ENCODE measurements around the gene UQCRC2. TPM values are rescaled to one million over a fixed set of nuclear protein-coding genes. Genes with fewer than 3 reads are reported as not detected.

The UQCRC2 gene
- total and polyA plus RNA-seq, 11 donors = 153 to 1,082 (median 700) TPM

DNA sequence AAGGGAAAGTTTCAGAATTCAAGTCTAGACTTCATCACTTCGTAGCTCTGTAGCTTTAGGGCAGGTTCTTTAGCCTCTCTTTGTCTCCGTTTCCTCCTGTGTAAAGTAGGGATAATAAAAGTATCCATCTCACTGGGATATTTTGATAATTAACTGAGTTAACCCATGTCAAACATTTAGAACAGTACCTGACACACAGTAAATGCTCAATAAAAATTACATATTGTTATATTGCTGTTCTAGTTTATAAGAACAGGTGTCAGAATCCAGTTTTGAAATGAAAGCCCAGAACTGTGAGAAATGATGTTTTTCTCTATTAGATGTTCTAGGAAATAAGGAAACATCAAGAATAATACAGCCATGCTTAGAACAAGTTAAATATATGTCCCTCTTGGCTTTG, 59.1 kb downstream of the UQCRC2 start:
- Histone ChIP-seq H3K4me1 (peaks cover 0 to 54% (median 26%) of the 10 kb centered on the region in 12 donors), H3K27me3 (no peaks in the 10 kb centered on the region), H3K27ac (no peak overlapping the region), H3K4me3 (no peak overlapping the region), H3K9me3 (no peaks in the 10 kb centered on the region), H3K36me3 (no peaks in the 10 kb centered on the region)
- 44 to 69% (median 46%) methylated on average over 2 of the region's 2 CpGs for WGBS, 4 donors
- intact Hi-C loops (cut with DNase I) = no loop called here
- ATAC-seq = no peak
- TF ChIP-seq POLR2A (IDR thresholded peaks at IDR 0.05) = no peak
- TF ChIP-seq, protein P1, sequence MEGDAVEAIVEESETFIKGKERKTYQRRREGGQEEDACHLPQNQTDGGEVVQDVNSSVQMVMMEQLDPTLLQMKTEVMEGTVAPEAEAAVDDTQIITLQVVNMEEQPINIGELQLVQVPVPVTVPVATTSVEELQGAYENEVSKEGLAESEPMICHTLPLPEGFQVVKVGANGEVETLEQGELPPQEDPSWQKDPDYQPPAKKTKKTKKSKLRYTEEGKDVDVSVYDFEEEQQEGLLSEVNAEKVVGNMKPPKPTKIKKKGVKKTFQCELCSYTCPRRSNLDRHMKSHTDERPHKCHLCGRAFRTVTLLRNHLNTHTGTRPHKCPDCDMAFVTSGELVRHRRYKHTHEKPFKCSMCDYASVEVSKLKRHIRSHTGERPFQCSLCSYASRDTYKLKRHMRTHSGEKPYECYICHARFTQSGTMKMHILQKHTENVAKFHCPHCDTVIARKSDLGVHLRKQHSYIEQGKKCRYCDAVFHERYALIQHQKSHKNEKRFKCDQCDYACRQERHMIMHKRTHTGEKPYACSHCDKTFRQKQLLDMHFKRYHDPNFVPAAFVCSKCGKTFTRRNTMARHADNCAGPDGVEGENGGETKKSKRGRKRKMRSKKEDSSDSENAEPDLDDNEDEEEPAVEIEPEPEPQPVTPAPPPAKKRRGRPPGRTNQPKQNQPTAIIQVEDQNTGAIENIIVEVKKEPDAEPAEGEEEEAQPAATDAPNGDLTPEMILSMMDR (IDR thresholded peaks at IDR 0.05) = no peak
- DNase-seq = no peak

DNA sequence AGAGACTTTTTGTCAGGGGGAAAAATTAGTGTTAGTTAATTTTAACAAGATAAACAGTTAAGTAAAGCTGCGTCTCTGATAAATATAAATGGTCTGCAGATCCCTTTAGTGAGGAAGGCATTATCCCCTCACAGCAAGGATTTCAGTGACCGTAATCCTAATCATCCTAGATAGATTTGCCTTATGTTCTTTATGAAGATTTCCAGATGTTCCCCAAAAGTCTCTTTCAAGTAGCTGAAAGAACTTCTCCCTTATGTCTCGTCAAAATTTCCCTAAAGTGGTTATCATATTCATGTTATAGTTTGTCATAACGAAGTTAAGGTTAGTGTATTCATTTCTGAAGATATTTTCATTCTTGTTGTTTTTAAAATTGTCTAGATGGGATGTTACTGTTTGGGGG, 60.3 kb downstream of the UQCRC2 start:
- 58 to 66% (median 63%) methylated on average over 4 of the region's 4 CpGs for WGBS, 4 donors
- DNase-seq (no peak), ATAC-seq (no peak)
- TF ChIP-seq, protein P1 (IDR thresholded peaks at IDR 0.05) = no peak
- Histone ChIP-seq H3K27me3 (no peaks in the 10 kb centered on the region), H3K9me3 (no peaks in the 10 kb centered on the region), H3K4me1 (peaks cover 0 to 64% (median 30%) of the 10 kb centered on the region in 12 donors), H3K27ac (no peak overlapping the region), H3K4me3 (no peak overlapping the region), H3K36me3 (no peaks in the 10 kb centered on the region)
- intact Hi-C loops (cut with DNase I) = no loop called here

DNA sequence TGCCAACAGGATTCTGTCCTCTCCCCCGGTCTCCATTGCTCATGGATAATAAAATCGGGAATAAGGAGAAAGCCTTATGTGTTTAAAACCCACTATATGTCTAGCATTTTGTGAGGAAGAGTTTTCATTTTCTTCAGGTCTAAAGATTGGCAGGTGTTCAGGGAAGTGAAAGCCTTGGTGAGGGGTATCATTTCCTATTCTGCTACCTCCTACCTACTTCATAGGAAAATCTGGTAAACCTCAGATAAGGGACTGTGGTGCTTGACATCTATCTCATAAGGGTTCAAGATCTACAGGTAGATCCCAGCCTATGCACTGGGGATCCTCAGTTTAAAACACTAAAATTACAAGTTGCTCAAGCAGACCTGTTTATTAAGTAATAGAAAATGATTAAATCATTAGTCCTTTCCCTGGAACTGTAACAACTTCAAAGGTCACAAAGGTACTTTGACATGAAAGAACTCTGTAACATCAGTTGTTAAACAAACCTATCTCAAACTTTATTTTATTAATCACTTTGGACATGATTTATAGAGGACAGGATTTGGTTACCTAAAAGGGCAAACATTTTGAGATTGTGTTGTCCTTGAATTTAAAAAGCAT, 61.2 kb downstream of the UQCRC2 start:
- intact Hi-C loops (cut with DNase I) = no loop called here
- Histone ChIP-seq H3K9me3 (no peaks in the 10 kb centered on the region), H3K4me1 (peaks cover 0 to 61% (median 24%) of the 10 kb centered on the region in 12 donors), H3K36me3 (no peaks in the 10 kb centered on the region), H3K27ac (no peak overlapping the region), H3K4me3 (no peak overlapping the region), H3K27me3 (no peaks in the 10 kb centered on the region)
- no peak for DNase-seq
- no peak for ATAC-seq
- 86 to 91% (median 88%) methylated on average over 2 of the region's 2 CpGs for WGBS, 4 donors
- no peak for TF ChIP-seq POLR2A (IDR thresholded peaks at IDR 0.05)
- TF ChIP-seq, protein P1 (IDR thresholded peaks at IDR 0.05) = no peak

DNA sequence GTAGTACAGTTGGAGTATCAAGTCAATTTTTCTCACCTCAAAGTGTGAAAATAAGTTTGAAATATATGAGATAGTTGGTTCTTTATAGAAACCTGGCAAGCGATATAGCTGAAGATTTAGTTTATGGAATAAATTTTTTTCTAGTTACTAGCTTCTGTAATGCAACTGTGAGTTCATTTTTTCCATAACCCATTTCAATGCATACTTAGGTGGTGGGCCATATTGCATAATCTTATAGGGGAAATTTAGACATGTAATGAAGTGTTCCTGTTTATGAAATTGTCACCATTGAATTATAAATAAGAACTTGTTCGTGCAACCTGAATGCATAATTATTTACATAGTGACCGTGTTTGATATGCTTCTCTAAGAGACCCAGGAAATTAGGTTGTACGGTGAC, 63.8 kb downstream of the UQCRC2 start:
- H3K27me3 ChIP-seq = no peaks in the 10 kb centered on the region
- TF ChIP-seq, protein P1 (IDR thresholded peaks at IDR 0.05) = no peak
- no peak for TF ChIP-seq POLR2A (IDR thresholded peaks at IDR 0.05)
- no peak for DNase-seq

More for the DNA sequence above, 63.8 kb downstream of the UQCRC2 start:
- ATAC-seq = no peak
- Histone ChIP-seq H3K9me3 (no peaks in the 10 kb centered on the region), H3K4me1 (peaks cover 0 to 49% (median 12%) of the 10 kb centered on the region in 12 donors), H3K27ac (no peak overlapping the region), H3K4me3 (no peak overlapping the region), H3K36me3 (no peaks in the 10 kb centered on the region)
- intact Hi-C loops (cut with DNase I) = no loop called here
- WGBS, 4 donors = 90 to 93% (median 91%) methylated on average over 4 of the region's 4 CpGs
